HG03175 (cell line): ENCODE results near the gene OCA2.
"Not testable (repeated sequence)": the region's sequence is repeated elsewhere in the genome, so short reads cannot be mapped to it uniquely, and the experiment has no call there.

ENCODE experiments used
- ATAC-seq: cut with Tn5 transposase; IDR thresholded peaks from one replicate; pipeline ENCODE4 v1.9.1; 2021; ENCODE audit warnings: mild to moderate bottlenecking, moderate library complexity; ENCODE audit not compliant: unreplicated experiment

OCA2 gene

GRCh38 chr15:27744641-27745040 lies 354.5 kb downstream of the OCA2 start:
- ATAC-seq = no peak

GRCh38 chr15:27743638-27744037 lies 355.5 kb downstream of the OCA2 start:
- ATAC-seq = no peak

- ATAC-seq = no peak
Observed at GRCh38 chr15:27742751-27743477, 356.2 kb downstream of the OCA2 start.

GRCh38 chr15:27741226-27741860 lies 357.8 kb downstream of the OCA2 start:
- ATAC-seq = no peak

- ATAC-seq = no peak
Observed at GRCh38 chr15:27734785-27735495, 364.2 kb downstream of the OCA2 start.

- no peak for ATAC-seq
Observed at GRCh38 chr15:27731776-27732175, 367.3 kb downstream of the OCA2 start.

GRCh38 chr15:27730868-27731267 lies 368.2 kb downstream of the OCA2 start:
- ATAC-seq = no peak

- no peak for ATAC-seq
Observed at GRCh38 chr15:27725731-27726130, 373.4 kb downstream of the OCA2 start.

GRCh38 chr15:27723821-27724220 lies 375.3 kb downstream of the OCA2 start:
- no peak for ATAC-seq

GRCh38 chr15:27722102-27722501 lies 377.0 kb downstream of the OCA2 start:
- ATAC-seq = no peak

- no peak for ATAC-seq
Observed at GRCh38 chr15:27714675-27715074, 384.4 kb downstream of the OCA2 start.

- not testable (repeated sequence) for ATAC-seq
Observed at GRCh38 chr15:27713850-27714249, 385.3 kb downstream of the OCA2 start.

GRCh38 chr15:27707257-27707656 lies 391.9 kb downstream of the OCA2 start:
- ATAC-seq = no peak

GRCh38 chr15:27706300-27706699 lies 392.8 kb downstream of the OCA2 start:
- no peak for ATAC-seq

- no peak for ATAC-seq
Observed at GRCh38 chr15:27705056-27705455, 394.1 kb downstream of the OCA2 start.
